ENCODE measurements around the gene CCDC107.
A peak's percentile ranks its signal among the peaks of the same experiment; 100 is the strongest.

The CCDC107 gene

DNA sequence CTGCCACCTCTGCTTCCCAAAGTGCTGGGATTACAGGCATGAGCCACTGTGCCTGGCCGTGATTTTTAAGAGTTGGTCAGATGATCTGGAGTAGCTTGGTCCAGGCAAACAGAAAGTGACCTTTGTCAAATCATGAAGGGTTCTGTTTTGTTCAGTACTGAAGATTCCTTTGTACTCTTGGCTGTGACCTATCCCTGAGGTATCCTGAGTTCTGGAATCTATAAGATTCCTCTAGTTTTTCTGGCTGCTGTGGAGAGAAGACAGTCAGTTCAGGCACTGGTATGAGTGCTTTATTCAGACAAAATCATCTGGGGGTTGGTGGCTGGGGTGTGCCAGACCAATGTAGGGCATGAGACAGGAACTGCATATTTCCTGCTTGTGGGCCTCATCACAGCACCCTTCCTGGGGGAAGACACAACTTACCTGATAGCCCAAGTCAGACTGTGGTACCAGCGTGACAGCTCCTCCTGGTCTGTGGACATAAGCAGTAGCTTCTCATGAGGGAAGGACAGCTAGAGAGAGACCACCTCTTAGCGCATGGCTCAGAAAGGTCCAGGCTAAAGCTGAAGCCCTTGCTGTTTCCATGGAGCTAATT is 3.8 kb downstream of the CCDC107 start:
- no peak for DNase-seq (ENCODE audit: low spot score)

DNA sequence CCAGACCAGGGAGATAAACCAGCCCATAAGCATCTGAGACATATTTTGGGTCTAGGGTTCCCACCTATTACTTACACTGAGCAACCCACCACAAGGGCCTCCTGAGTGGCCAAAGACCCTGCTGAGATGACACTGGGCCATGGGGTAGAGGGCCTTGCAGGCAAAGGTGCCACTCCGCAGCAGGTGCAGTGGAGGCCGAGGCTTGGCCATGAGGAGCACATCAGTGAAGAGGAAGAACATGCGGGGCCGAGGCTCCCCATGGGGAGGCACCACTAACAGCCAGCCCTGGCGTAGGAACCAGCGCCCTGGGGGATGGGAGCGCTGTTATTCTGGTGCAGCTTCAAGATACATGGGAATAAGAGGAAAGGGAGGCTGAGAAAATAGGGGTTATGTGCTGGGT is 4.3 kb downstream of the CCDC107 start:
- no peak for DNase-seq (ENCODE audit: low spot score)

DNA sequence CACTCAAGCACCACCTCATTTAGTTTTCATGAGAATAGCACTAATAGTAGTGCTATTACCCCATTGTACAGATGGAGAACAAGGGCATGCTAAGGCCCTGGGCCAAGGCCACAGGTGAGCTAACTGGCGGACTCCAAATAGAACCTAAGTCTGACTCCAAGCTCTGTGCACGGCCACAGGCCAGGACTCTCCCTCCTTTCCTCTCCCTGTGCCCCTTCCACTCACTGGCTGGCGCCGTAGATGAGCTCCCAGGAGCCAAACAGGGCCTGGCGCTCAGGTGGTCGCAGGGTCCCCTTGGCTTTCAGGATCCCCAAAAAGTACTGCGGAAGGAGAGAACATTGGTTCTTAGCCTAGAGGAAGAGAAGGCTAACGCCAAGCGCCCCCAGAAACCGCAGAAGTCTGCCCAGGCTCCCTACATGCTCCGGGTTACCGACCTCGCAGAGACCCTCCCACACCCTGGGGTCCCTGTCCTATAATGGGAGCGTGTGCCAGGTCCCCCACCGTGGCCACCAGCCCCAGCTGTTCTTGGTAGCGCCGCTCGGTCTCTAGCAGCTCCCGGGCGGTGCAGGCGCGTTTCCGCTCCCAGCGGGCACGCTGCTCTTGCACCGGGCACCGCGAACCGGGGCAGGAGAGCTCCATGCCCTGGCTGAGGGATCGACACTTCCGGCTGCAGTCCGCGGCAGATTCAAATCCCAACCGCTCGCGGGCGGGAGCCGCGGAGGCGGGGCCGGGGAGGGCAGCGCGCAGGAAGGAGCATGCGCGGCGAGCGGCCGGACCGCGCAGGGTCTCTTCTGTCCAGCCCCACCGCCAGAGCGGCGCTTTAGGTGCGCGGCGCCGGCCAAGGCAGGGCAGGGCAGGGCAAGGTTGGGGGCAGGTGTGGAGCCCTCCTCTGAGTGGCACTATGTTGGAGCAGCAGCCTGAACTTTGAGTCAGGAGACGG is 6.7 kb downstream of the CCDC107 start, which contains the start of gene ARHGEF39:
Gene ARHGEF39, minus strand, starts transcription at position 665 of the 940 bp plus-strand sequence. Its CDS starts 26 bp downstream, at position 639.
- DNase-seq (ENCODE audit: low spot score): peak; percentile 95

DNA sequence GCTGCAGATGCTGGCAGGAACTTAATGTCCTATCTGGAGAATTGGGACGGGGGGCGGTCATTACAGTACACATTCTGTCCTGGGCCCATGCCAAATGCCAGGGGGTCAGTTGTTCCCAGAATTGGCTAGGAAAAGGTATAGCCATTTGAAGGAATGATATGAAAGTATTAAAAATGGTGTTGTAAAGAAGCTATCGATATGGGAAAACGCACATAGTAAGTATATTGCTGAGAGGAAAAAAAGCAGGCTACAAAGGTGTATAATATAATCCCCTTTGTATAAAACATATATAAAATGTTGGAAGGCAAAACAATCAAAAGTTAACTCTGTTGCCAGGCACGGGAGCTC is 7.4 kb downstream of the CCDC107 start:
- DNase-seq (ENCODE audit: low spot score): no peak

DNA sequence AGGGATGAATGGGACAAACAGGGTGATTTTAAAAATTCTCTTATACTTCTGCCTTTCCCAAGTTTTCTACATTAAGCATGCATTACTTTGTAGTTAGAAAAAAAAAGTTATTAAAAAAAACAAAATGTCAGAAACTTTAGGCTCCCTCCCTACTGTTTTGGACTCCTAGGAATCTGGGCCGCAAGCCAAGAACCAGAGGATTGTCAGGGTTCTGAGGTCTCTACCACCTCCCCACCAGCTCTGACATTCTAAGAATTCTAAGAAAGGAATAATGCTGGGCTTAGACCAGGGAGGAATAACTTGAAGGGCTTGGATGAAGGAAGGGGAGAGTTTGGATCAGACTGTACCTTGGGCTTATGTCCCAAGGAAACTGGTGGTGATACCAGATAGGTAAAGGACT is 8.0 kb downstream of the CCDC107 start:
- no peak for DNase-seq (ENCODE audit: low spot score)

DNA sequence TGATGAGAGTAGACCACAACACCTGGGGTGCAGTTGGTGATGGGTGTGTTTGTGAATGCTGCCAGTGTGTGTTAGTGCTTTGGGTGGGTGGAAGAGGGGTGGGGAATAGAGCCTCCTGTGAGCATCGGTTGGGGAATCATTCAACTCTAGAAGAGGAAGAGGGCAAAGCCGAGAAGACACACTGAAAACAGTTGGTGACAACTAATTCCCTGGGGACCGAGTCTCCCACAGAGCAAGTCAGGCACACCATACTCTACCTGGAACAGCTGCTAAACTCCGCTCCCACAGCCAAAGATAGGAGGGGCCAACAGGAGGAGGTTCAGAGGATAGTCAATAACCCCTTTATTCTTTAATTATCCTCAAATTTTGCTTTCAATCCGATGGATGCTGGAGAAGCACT is 8.5 kb downstream of the CCDC107 start:
- no peak for DNase-seq (ENCODE audit: low spot score)

DNA sequence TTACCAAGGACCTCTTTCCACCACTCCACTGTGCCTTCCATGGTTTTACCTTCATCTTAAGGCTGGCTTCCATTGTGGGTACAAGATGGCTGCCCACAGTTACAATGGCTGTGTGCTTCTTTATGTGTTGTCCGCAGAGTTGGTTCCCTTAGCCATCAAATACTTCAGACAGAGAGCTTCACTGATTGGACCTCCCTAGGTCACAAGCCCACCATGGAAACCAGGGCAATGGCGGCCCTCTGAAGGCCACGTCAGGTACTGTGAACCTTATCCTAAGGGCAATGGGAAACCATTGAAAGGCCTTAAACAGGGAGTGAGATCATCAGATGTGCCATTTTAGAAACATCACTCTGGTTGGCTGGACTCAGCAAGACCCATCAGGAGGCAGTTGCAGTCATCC is 9.8 kb downstream of the CCDC107 start:
- no peak for DNase-seq (ENCODE audit: low spot score)

DNA sequence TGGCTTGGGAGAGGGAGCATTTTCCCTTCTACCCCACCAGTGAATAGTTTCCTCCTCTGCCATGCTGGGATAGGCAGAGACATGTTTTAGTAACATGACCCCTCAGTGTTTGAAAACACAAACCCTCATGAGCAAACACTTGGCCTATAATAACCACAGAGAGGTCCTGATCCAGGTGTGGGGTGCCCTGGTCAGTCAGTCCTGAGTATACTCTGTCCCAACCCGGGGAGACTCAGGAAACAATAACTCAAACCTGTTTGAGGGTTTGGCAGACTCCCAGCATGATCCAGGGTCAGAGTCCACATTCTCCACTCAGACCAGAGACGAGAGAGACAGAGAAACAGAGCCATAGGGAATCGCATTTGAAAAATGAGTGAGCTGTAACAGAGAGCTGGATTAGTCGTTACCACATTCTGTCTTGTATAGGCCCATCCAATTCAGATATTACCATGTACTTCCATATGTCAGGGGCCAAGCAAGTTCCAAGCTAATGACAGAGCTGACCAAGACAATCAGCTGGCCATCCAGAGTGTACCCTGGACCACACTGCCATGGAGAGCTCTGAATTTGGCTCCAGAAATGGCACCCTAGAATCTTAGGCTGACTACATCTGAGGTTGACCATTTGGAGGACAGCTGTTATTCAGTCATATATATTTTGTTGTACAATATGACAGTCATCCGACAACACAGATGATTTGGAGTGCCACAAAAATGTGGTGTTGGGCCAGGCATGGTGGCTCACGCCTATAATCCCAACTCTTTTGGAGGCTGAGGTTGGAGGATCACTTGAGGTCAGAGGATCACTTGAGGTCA is 11.4 kb downstream of the CCDC107 start:
- no peak for DNase-seq (ENCODE audit: low spot score)

DNA sequence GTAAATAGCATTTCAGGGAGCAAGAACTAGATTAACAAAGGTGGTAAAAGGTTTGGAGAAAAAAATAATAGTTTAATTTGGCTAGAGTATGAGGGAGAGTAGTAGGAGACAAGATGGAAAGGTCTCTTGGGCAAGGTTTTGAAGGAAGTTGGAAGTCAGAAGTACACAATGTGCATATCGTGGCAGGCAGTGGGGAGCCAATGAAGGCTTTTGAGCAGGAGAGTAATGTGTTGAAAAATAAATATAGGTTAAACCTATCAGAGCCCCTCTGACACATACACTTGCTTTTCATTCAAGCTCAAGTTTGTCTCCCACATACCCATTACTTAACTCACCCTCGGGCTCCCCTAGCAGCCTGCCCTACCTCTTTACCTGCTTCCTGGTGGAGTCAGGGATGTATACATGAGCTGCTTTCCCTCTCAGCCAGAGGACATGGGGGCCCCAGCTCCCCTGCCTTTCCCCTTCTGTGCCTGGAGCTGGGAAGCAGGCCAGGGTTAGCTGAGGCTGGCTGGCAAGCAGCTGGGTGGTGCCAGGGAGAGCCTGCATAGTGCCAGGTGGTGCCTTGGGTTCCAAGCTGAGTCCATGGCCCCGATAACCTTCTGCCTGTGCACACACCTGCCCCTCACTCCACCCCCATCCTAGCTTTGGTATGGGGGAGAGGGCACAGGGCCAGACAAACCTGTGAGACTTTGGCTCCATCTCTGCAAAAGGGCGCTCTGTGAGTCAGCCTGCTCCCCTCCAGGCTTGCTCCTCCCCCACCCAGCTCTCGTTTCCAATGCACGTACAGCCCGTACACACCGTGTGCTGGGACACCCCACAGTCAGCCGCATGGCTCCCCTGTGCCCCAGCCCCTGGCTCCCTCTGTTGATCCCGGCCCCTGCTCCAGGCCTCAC is 15.3 kb downstream of the CCDC107 start, which contains the start of gene CA9:
Gene CA9, plus strand, starts transcription at position 797 of the 893 bp plus-strand sequence. Its CDS starts 32 bp downstream, at position 829.
- DNase-seq (ENCODE audit: low spot score): no peak

DNA sequence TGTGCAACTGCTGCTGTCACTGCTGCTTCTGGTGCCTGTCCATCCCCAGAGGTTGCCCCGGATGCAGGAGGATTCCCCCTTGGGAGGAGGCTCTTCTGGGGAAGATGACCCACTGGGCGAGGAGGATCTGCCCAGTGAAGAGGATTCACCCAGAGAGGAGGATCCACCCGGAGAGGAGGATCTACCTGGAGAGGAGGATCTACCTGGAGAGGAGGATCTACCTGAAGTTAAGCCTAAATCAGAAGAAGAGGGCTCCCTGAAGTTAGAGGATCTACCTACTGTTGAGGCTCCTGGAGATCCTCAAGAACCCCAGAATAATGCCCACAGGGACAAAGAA is 15.9 kb downstream of the CCDC107 start:
- DNase-seq (ENCODE audit: low spot score): no peak

DNA sequence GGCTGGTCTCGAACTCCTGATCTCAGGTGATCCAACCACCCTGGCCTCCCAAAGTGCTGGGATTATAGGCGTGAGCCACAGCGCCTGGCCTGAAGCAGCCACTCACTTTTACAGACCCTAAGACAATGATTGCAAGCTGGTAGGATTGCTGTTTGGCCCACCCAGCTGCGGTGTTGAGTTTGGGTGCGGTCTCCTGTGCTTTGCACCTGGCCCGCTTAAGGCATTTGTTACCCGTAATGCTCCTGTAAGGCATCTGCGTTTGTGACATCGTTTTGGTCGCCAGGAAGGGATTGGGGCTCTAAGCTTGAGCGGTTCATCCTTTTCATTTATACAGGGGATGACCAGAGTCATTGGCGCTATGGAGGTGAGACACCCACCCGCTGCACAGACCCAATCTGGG is 17.1 kb downstream of the CCDC107 start:
- DNase-seq (ENCODE audit: low spot score): no peak

DNA sequence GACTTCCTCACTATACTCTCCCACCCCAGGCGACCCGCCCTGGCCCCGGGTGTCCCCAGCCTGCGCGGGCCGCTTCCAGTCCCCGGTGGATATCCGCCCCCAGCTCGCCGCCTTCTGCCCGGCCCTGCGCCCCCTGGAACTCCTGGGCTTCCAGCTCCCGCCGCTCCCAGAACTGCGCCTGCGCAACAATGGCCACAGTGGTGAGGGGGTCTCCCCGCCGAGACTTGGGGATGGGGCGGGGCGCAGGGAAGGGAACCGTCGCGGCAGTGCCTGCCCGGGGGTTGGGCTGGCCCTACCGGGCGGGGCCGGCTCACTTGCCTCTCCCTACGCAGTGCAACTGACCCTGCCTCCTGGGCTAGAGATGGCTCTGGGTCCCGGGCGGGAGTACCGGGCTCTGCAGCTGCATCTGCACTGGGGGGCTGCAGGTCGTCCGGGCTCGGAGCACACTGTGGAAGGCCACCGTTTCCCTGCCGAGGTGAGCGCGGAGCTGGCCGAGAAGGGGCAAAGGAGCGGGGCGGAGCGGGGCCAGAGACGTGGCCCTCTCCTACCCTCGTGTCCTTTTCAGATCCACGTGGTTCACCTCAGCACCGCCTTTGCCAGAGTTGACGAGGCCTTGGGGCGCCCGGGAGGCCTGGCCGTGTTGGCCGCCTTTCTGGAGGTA is 17.8 kb downstream of the CCDC107 start:
- peak; percentile 52 for DNase-seq (ENCODE audit: low spot score)

DNA sequence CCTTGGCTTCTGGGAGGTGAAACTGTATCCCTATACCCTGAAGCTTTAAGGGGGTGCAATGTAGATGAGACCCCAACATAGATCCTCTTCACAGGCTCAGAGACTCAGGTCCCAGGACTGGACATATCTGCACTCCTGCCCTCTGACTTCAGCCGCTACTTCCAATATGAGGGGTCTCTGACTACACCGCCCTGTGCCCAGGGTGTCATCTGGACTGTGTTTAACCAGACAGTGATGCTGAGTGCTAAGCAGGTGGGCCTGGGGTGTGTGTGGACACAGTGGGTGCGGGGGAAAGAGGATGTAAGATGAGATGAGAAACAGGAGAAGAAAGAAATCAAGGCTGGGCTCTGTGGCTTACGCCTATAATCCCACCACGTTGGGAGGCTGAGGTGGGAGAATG is 21.0 kb downstream of the CCDC107 start:
- DNase-seq (ENCODE audit: low spot score): no peak

DNA sequence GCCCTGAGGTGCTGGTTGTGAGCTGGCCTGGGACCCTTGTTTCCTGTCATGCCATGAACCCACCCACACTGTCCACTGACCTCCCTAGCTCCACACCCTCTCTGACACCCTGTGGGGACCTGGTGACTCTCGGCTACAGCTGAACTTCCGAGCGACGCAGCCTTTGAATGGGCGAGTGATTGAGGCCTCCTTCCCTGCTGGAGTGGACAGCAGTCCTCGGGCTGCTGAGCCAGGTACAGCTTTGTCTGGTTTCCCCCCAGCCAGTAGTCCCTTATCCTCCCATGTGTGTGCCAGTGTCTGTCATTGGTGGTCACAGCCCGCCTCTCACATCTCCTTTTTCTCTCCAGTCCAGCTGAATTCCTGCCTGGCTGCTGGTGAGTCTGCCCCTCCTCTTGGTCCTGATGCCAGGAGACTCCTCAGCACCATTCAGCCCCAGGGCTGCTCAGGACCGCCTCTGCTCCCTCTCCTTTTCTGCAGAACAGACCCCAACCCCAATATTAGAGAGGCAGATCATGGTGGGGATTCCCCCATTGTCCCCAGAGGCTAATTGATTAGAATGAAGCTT is 21.8 kb downstream of the CCDC107 start:
- DNase-seq (ENCODE audit: low spot score): no peak

DNA sequence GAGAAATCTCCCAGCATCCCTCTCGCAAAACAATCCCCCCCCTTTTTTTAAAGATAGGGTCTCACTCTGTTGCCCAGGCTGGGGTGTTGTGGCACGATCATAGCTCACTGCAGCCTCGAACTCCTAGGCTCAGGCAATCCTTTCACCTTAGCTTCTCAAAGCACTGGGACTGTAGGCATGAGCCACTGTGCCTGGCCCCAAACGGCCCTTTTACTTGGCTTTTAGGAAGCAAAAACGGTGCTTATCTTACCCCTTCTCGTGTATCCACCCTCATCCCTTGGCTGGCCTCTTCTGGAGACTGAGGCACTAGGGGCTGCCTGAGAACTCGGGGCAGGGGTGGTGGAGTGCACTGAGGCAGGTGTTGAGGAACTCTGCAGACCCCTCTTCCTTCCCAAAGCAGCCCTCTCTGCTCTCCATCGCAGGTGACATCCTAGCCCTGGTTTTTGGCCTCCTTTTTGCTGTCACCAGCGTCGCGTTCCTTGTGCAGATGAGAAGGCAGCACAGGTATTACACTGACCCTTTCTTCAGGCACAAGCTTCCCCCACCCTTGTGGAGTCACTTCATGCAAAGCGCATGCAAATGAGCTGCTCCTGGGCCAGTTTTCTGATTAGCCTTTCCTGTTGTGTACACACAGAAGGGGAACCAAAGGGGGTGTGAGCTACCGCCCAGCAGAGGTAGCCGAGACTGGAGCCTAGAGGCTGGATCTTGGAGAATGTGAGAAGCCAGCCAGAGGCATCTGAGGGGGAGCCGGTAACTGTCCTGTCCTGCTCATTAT is 22.4 kb downstream of the CCDC107 start:
- DNase-seq (ENCODE audit: low spot score): peak; percentile 50

DNA sequence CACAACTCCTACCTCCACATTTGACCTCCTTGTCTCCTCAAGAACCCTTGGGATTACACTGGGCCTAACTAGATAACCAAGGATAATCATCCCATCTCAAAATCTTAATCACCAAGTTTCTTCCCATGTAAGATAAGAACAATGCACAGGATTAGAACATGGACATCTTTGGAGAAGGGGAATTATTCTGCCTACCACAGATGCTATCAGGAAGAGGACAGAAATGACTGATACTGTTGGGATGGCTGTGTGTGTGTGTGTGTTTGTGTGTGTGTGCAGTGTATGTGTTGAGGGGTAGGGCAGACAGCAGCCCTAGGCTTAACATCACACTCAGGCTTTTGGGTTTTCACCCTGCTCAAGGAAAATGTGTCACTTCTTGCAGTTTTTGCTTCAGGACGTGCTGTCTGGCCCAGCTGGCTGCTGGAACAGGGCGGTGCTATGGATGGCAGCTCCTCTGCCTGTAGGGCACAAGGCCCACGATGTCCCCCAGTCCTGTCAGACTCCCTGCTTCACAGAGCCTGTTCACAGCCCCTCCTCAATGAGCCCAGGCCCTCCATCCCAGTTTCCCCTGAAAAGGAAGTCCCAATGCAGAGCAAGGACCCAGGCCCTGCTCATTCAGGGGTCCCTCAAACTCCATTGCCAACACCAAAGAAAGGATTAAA is 23.4 kb downstream of the CCDC107 start:
- no peak for DNase-seq (ENCODE audit: low spot score)

DNA sequence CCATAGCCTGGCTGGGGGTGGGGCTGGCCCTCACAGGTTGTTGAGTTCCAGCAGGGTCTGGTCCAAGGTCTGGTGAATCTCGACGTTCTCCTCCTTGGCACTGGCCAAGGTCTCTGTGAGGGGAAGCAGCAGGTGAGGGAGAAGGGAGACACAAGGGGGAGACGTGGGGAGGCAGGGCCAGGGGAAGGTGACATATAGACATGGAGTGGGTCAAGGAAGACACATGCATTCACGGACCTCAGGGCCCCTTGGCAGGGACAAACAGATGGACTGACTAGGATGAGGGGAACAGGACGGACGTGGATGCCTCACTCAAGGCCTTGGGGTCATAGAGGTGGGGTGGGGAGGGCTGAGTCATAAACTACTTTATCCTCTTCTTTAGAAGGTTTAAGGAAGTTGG is 24.0 kb downstream of the CCDC107 start:
- DNase-seq (ENCODE audit: low spot score): no peak

DNA sequence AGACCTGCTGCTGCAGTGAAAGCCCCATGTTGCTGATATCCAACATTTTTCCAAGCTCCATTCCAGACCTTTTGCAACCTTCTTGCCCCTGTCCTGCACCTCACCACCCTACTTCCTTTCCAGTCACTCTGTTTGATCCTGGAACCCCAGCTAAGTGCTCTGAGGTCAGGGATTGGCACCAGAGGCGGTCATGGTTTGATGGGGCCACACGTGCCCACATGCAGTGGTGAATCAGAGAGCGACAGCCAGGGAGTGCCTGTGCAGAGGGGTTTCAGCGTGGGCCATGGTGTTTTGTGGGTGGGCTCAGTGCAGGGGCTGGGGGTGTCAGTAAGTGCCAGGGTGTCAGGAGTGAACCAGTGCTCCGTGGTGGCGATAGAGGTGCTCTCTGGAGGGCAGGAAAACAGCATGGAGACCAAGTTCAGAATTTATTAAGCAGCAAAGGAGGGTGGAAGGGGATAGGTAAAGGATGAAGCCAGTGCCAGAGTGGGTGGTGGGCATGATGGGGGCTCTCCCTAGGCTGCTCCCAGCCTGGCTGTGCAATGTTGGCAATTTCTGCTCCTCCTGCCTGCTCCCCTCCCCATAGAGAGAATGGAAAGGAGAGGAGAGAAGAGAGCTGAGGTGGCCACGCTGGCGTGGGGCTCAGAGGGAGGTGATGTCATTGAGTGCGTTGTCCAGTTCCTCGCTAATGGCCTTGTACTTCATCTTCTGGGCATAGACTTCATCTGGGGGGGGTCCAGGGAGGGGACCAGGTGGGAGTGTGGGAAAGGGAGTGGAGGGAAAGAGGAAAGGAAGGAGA is 24.6 kb downstream of the CCDC107 start:
- DNase-seq (ENCODE audit: low spot score): no peak

DNA sequence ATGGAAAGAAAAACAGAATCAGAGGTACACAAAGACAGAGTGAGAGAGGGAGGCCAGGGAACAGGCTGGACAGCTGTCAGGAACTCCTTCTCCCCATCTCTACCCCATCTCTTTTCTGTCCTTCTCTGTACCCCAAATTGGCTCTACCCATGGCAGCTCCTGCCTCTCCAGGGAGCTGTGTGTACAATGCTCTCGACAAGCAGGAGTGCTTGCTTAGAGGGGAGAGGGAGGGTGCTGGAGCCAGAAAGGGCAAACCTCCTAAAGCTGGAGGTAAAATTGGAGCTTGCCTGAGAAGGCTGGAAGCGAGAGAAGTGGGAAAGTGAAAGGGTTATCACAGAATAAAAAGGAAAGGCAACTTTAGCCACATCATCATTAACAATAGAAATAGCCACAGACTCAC is 25.2 kb downstream of the CCDC107 start:
- DNase-seq (ENCODE audit: low spot score): no peak
